Activated naive CD4-positive, alpha-beta T cell treated with Interleukin-2 at 50 U/mL for 16 hours (primary cell): ENCODE results near the gene TOP2A.
"Not testable (repeated sequence)": the region's sequence is repeated elsewhere in the genome, so short reads cannot be mapped to it uniquely, and the experiment has no call there.

ENCODE experiments used
- DNase-seq: peaks from one replicate; pipeline ENCODE4 v3.0.0-alpha.2; 2020

Gene TOP2A

DNA sequence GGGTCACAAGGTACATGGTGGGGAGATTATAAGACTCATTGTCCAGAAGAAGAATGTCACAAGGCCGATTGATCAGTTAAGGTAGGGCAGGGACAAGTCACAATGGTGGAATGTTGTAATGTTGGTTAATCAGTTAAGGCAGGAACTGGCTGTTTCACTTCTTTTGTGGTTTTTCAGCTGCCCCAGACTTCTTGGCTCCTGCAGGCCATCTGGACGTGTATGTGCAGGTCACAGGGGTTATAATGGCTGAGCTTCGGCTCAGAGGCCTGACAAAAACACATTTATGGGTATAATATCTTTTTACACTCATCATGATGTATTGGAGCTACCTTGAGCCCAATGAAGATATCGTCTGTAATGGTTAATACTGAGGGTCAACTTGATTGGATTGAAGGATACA, 45.1 kb downstream of the TOP2A start:
- not testable (repeated sequence) for DNase-seq

GRCh38 chr17:40372031-40372430, 45.7 kb downstream of the TOP2A start:
- DNase-seq, result no peak

DNA sequence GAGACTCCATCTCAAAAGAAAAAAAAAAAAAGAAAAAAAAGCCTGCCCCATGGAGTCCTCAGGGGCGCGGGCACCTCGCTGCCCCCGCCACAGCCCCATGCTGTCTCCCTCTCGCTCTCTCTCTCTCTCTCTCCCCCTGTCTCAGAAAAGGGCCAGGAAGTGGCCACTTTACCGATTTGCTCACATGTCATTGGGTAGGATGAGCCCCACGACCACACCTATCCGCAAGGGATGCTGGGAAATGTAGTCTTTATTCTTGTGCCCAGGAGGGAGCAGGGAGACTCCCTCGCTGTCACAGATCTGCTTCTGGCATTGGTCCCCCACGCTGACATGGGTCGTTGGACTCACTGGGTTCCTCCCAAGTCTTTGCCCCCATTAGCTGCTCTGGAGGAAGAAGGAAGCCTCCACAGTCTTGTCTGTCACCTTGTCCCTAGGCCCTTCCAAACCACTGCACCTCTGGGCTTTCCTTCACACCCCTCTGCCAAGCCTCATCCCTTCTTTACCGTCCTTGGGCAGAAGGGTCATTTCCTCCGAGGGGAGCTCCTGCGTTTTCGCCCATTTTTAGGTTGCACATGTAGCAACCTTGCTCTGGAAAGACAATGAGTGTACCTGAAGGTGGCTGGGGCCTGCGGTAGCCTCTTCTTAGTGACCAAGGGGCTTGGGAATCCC, 46.3 kb downstream of the TOP2A start:
- no peak for DNase-seq

- no peak for DNase-seq
Measured at GRCh38 chr17:40369923-40370322, 47.8 kb downstream of the TOP2A start.

DNA sequence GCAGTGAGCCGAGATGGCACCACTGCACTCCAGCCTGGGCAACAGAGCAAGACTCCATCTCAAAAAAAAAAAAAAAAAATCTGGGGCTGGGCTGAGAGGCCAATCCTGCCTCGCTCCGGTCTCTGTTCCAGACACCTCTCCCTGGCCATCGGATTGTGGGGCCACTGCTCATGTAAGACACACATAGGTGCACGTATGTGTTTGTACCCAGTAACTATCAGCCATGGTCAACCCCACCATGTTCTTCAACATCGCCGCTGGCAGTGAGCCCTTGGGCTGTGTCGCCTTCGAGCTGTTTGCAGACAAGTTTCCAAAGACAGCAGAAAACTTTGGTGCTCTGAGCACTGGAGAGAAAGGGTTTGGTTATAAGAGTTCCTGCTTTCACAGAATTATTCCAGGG, 50.0 kb downstream of the TOP2A start:
- not testable (repeated sequence) for DNase-seq

- no peak for DNase-seq
Measured at GRCh38 chr17:40366861-40367518, 50.7 kb downstream of the TOP2A start.

DNA sequence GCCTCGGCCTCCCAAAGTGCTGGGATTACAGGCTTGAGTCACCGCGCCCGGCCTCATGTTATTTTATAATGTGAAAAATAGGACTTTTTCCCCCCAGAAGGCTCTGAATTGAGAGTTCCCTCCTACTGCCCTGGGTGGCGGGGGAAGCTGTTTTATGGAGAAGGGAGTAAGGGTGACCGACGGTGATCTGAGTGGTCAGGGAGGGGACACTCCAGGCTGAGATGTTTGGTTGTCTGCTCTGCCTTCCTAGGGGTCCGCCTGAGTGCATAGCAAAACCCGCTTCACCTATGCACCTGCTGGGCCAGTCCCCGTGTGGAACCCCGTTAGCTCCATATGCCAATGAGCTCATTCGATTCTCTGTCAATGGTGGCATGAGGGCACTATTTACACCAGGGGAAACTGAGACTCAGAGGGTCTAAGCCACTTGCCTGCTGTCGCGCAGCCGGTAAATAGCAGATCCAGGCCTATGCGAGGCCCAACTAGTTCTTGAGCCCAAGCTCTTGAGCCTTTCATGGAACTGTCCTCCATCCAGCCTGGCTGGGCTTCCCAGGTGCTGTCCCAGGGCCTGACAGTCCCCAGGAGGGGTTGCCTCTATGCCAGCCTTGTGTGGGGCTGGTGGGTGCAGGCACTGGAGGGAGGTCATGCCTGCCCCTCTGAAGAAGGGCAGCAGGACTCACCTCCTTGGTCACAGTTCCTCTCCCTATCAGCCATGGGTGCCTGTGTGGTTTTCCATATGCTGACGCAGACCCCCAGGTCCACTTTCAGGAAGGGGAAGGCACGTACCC, 51.4 kb downstream of the TOP2A start:
- no peak for DNase-seq

DNA sequence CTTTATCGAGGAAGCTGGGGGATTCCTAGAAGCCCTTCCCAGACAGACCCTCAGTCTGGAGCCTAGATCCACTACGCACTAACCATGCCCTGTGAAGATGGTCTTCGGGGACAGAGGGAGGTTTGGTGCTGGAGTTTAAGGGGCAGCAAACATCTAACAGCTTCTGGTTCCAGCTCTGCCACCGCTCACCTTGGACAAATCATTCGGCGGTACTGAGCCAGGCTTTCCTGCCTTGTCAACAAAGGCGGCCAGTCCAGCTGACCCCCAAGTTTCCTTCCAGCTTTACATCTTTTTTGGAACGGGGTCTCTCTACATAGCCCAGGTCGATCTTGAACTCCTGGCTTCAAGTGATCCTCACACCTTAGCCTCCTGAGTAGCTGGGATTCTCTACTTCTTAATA, 52.8 kb downstream of the TOP2A start:
- DNase-seq, result no peak

DNA sequence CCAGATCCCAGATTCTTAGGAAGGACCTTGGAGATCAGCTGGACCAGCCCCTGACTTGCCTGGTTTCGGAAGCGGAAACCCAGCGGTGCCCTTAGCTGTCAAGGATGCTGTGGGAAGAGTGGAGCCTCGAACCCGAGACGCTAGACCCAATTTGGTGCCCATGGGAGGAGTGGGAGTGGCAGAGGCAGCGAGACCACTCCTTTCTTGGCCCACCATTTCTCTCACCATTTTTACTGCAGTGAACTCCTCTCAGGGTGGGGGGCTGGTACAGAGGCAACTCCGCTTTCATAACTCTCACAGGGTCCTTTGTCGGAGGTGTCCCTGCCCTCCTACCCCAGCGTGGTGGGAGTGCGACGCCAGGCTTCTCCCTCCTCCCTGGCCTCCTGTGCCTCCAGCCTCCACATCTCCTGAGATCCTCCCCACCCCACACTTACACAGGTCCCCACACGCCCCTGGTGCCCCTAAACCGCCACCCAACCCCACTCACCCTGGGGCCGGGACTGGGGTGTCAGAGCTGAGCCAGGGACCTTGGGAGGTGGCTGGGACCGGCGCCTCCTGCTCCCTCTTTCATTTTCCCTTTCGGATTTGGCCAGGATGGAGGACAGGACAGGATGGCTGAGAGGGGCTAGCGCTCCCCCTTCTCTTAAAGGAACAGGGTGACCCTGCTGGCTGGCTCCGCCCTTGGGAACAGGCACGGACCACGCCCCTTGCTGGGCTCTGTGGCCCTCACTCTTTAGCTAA, 53.4 kb downstream of the TOP2A start, which contains the start of gene GJD3:
Gene GJD3 (minus strand): TSS at position 617 of the 741 bp plus-strand sequence. CDS start 922 bp downstream, outside the sequence.
- DNase-seq, result no peak

DNA sequence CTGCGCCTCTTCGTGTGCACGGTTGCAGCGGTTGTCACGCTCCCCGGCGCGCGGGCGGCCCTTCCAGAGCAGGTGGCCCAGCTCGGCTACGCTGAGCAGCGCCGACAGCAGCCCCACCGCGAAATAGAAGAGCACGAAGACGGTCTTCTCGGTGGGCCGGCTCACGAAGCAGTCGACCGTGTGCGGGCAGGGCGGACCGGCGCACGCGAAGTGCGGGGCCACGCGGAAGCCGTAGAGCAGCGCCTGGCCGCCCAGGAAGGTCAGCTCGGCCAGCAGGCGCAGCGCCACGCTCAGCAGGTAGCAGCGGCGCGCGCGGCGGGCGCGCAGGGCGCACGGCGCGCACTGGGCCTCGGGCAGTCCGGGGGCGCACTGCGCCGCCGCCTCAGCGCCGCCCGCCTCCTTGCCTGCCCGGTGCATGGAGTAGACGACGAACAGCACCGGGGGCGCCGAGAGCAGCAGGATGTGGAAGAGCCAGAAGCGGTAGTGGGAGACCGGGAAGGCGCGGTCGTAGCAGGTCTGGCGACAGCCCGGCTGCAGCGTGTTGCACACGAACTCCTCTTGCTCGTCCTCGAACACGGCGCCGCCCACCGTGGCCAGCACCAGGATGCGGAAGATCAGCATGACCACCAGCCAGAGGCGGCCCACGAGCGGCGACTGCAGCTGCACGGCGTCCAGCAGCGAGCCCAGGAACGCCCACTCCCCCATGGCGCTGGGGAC, 54.4 kb downstream of the TOP2A start:
- DNase-seq, result peak; percentile 35

DNA sequence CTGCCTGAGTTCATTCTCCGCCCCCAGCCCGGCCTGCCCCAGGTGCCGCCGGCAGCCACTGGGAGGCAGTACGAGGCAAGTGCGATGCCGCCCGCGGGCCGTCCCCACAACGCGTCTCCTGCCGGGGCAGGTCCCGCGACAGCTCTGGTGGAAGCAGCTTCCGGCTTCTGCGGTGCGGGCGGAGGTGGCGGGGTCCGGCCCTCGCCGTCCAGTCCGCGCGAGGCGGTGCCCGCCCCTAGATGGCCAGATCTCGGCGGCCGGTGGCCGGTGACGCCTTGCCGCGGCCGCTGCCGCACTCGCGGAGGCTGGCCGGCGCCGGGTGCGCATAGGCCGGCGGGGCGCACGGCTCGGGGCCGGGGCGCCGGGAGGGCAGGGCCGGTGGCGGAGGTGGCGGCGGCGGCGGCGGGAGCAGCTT, 55.0 kb downstream of the TOP2A start:
- DNase-seq, result peak; percentile 85

- no peak for DNase-seq
Measured at GRCh38 chr17:40361925-40362695, 55.6 kb downstream of the TOP2A start.

DNA sequence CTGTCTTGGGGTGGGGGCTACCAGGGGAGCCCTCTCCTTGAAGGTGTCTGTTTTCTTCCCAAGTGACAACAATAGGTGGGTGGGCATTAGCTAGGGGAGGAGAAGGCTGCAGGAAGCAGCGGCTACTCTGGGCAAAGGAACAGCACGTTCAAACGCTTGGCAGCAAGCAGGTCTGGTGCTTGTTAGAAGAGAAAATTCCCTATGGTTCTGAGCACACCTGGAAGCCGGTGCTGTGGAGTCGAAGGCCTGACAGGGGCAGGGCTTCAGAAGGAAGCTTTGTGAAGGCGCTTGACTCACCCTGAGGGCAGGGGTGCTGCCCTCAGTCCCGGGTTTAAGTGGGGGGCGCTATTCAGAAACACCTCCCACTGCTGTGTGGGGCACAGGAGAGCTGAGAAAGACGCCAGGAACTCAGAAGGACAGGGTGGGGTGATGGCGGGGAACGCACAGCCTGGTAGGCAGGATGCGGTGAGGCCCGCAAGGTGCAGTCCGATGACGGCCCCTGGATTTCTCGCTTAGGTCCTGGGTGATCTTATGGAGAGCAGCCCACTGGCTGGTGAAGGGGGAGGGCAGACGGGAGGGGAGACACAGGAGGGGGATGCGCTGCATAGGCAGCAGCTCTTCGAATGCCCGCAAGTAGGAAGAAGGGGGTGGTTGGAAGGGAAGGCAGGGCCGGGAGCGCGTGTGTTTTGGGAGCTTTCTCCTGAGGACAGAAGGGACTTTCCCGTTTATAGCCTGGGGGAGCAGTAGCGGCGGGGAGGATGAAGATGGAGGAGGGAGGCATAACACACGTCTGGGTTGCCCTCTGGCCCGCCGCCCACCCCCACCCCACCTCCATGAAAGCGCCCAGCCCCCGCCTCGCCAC, 56.4 kb downstream of the TOP2A start:
- DNase-seq, result no peak

GRCh38 chr17:40360091-40360490, 57.6 kb downstream of the TOP2A start:
- no peak for DNase-seq

- DNase-seq, result peak; percentile 91
Measured at GRCh38 chr17:40358323-40359038, 59.2 kb downstream of the TOP2A start.

GRCh38 chr17:40356990-40357881, 60.5 kb downstream of the TOP2A start:
- no peak for DNase-seq

GRCh38 chr17:40355804-40356758, 61.6 kb downstream of the TOP2A start:
- no peak for DNase-seq
